ENCODE data around the gene WSCD2.

The WSCD2 gene

GRCh38 chr12:108297895-108298760 lies 169.0 kb downstream of the WSCD2 start:
- no peak for DNase-seq (ENCODE audit: low read depth)
- TF ChIP-seq CTCF (IDR thresholded peaks at IDR 0.05; ENCODE audit: control insufficient read depth, extremely low read depth, insufficient read depth): no peak
- H3K4me3 ChIP-seq (ENCODE audit: low read depth, low read length): no peak overlapping the region

- no peak for DNase-seq (ENCODE audit: low read depth)
- H3K4me3 ChIP-seq (ENCODE audit: low read depth, low read length): no peak overlapping the region
- no peak for TF ChIP-seq CTCF (IDR thresholded peaks at IDR 0.05; ENCODE audit: control insufficient read depth, extremely low read depth, insufficient read depth)
Measured at GRCh38 chr12:108298761-108299275, 169.7 kb downstream of the WSCD2 start.

- H3K4me3 ChIP-seq (ENCODE audit: low read depth, low read length): no peak overlapping the region
- TF ChIP-seq CTCF (IDR thresholded peaks at IDR 0.05; ENCODE audit: control insufficient read depth, extremely low read depth, insufficient read depth): no peak
- no peak for DNase-seq (ENCODE audit: low read depth)
Measured at GRCh38 chr12:108299516-108299915, 170.4 kb downstream of the WSCD2 start.

Data from LNCaP clone FGC (cell line).